Mononuclear cell (primary cell): Measurements from ENCODE around the gene RAC2. TPM values are rescaled to one million over a fixed set of nuclear protein-coding genes. Genes with fewer than 3 reads are reported as not detected.

Experiments used
- H3K27me3 ChIP-seq: 2 replicates; pipeline ENCODE4 v1.6.0; 2011; ENCODE audit warnings: low read length, control low read depth; ENCODE audit not compliant: insufficient read depth
- H3K4me1 ChIP-seq: 2 replicates; pipeline ENCODE4 v1.5.1; 2011; ENCODE audit warnings: mild to moderate bottlenecking, low read length, control low read depth; ENCODE audit not compliant: insufficient read depth
- H3K4me3 ChIP-seq: 2 replicates; pipeline ENCODE4 v1.5.1; 2011; ENCODE audit warnings: mild to moderate bottlenecking, low read length, moderate library complexity
- H3K9me3 ChIP-seq: 2 replicates; pipeline ENCODE4 v1.5.1; 2011; ENCODE audit warnings: low read depth, mild to moderate bottlenecking, control low read depth, low read length
- total RNA-seq: library from RNA; depleted of rRNA; stranded (reverse); fragments of >200 nt; gene quantifications from one replicate; pipeline ENCODE4 v1.2.3, GENCODE V29; 2012

The RAC2 gene
- total RNA-seq, 1 donor, result 107 TPM

- peaks cover 42% of the 10 kb centered on the region for H3K4me1 ChIP-seq
- no peak overlapping the region for H3K4me3 ChIP-seq
Measured at GRCh38 chr22:37180531-37181231, 63.4 kb downstream of the RAC2 start.

GRCh38 chr22:37179622-37180420, 64.2 kb downstream of the RAC2 start:
- H3K4me3 ChIP-seq, result no peak overlapping the region
- no peaks in the 10 kb centered on the region for H3K9me3 ChIP-seq
- no peaks in the 10 kb centered on the region for H3K27me3 ChIP-seq
- peaks cover 42% of the 10 kb centered on the region for H3K4me1 ChIP-seq

More at GRCh38 chr22:37180531-37181231, 63.4 kb downstream of the RAC2 start:
- no peaks in the 10 kb centered on the region for H3K9me3 ChIP-seq
- no peaks in the 10 kb centered on the region for H3K27me3 ChIP-seq

DNA sequence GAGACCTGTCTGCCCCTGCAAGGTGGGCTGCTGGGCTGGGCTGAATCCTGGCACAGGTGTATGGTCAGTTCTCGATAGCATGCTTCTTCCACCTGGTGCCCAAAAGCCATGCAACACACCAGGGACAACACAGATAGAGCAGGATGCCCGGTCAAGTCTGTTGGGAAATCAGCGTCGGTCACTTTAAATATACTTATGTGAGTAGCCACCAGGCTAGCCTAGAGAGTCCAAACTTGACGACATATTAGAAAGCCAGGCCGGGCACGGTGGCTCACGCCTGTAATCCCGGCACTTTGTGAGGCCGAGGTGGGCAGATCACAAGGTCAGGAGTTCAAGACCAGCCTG, 65.0 kb downstream of the RAC2 start:
- no peaks in the 10 kb centered on the region for H3K9me3 ChIP-seq
- H3K27me3 ChIP-seq, result no peaks in the 10 kb centered on the region
- H3K4me1 ChIP-seq, result peaks cover 42% of the 10 kb centered on the region
- no peak overlapping the region for H3K4me3 ChIP-seq

DNA sequence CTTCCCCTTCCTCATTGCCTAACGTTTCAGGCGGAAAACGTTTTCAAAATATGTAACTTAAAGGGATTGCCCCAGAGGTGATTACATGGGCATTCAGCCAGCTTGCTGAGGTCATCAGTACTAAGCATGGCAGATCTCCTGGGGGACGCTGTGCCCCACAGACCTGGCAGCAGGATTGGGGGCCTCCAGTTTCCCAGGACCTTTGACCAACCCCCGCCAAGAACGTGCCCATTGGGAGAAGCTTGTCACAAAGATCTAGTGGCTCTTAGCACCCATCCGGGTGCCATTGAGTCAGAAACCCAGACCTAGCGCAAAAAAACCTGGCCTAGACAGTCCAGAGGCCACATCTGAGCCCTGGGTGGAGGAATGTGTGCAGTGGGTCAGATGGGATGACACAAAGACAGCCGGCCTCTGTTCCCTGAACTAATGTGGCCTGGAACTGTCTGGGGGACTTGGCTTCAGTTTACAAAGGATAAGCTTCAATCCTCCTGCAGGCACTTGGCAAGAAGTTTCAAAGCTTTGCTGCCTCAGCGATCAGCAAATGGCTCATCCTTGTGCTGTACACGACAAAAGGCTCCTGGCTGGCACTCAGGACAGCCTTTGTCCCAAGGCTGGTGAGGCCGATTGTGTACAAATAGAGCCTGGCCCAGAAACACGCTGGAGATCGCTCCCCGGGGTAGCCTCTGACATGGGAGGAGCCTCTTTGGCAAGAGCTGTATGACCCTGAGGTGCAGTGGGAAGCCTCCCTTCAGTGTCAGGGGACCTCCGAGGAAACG, 65.5 kb downstream of the RAC2 start:
- Histone ChIP-seq H3K4me3 (no peak overlapping the region), H3K27me3 (no peaks in the 10 kb centered on the region), H3K4me1 (peaks cover 37% of the 10 kb centered on the region), H3K9me3 (no peaks in the 10 kb centered on the region)

- no peaks in the 10 kb centered on the region for H3K27me3 ChIP-seq
- H3K4me1 ChIP-seq, result peaks cover 34% of the 10 kb centered on the region
- no peaks in the 10 kb centered on the region for H3K9me3 ChIP-seq
- H3K4me3 ChIP-seq, result no peak overlapping the region
Measured at GRCh38 chr22:37177755-37178154, 66.3 kb downstream of the RAC2 start.

DNA sequence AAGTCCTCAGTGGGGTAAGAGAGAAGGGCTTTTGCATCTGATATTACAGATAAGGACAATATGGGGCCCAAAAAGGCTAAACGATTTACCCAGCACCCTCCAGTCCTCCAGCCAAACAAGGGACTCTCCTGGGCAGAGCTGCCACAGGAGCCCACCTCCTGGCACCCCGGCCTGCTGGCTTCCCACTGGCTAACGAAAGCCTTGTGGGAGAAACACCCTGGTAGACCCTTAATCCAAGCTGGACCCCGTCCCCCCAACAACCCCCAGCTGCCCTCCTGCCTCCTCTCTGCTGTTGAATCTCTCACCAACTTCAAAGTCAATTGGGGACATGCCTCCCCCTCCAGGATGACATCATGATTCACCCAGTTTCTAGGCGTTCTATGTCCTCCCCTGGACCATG, 66.8 kb downstream of the RAC2 start:
- Histone ChIP-seq H3K4me1 (peaks cover 34% of the 10 kb centered on the region), H3K27me3 (no peaks in the 10 kb centered on the region), H3K9me3 (no peaks in the 10 kb centered on the region), H3K4me3 (no peak overlapping the region)

GRCh38 chr22:37176464-37177061, 67.5 kb downstream of the RAC2 start:
- H3K27me3 ChIP-seq, result no peaks in the 10 kb centered on the region
- no peak overlapping the region for H3K4me3 ChIP-seq
- H3K4me1 ChIP-seq, result peaks cover 34% of the 10 kb centered on the region
- H3K9me3 ChIP-seq, result no peaks in the 10 kb centered on the region

- no peaks in the 10 kb centered on the region for H3K27me3 ChIP-seq
- H3K4me1 ChIP-seq, result peaks cover 35% of the 10 kb centered on the region
- H3K9me3 ChIP-seq, result no peaks in the 10 kb centered on the region
- H3K4me3 ChIP-seq, result no peak overlapping the region
Measured at GRCh38 chr22:37175414-37176281, 68.4 kb downstream of the RAC2 start.

Other genes with a start within 250 kb of the RAC2 start
- gene TST, start 224.8 kb downstream of the RAC2 start, total RNA-seq, result 6.7 TPM
- gene MPST, start 224.5 kb downstream of the RAC2 start, total RNA-seq, result 20.7 TPM
- gene KCTD17, start 192.5 kb downstream of the RAC2 start, total RNA-seq, result 10.0 TPM
- gene TMPRSS6, start 134.6 kb downstream of the RAC2 start, total RNA-seq, result under 0.01 TPM
- 26.9 TPM for gene IL2RB, start 94.4 kb downstream of the RAC2 start, total RNA-seq
- gene C1QTNF6, start 56.0 kb downstream of the RAC2 start, total RNA-seq, result 1.4 TPM
- 2.4 TPM for gene SSTR3, start 31.8 kb downstream of the RAC2 start, total RNA-seq
- gene CYTH4, start 38.2 kb upstream of the RAC2 start, total RNA-seq, result 124 TPM
- under 0.01 TPM for gene ELFN2, start 183.2 kb upstream of the RAC2 start, total RNA-seq
- 77.0 TPM for gene MFNG, start 242.1 kb upstream of the RAC2 start, total RNA-seq